ACHN (cell line): Measurements from ENCODE around the gene INF2.

Experiments used
- DNase-seq: peaks from one replicate; pipeline ENCODE4 v3.0.0-alpha.2; 2015
- in situ Hi-C: cut with HindIII; loops from 2 replicates; pipeline ENCODE4 v1.10.0; 2017; ENCODE audit warnings: low sequenced_read_pairs, low pct_ligation_motif_present, low pct_unique_long_range_greater_than_20kb

Gene INF2

DNA sequence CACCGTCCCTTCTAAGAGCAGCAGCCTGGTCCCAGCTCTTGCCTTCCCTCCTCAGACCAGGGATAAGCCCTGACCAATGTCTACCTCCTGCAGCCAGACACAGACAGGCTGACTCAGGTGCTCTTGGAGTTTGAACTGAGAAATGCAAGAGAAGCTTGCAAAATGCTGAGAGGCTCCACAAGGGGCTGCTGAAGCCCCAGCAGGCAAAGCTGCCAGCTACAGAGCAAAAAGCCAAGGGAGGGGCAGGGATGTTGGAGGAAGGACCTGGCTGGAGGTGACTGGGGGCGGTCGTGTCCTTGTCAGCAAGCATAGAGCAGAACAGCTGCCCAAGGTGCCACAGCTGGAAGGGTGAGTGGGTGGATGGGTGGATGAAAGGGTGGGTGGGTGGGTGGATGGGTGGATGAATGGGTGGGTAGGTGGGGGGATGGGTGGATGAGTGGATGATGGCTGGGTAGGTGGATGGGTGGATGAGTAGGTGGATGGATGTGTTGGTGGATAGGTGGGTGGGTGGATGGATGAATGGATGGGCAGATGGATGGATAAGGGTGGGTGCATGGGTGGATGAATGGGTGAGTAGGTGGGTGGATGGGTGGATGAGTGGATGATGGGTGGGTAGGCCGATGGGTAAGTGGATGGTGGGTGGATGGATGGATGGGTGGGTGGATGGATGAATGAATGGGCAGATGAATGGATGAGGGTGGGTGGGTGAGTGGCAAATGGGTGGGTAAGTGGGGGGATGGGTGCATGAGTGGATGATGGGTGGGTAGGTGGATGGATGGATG, 4.0 kb upstream of the INF2 start:
- in situ Hi-C loops = no loop called here
- no peak for DNase-seq

DNA sequence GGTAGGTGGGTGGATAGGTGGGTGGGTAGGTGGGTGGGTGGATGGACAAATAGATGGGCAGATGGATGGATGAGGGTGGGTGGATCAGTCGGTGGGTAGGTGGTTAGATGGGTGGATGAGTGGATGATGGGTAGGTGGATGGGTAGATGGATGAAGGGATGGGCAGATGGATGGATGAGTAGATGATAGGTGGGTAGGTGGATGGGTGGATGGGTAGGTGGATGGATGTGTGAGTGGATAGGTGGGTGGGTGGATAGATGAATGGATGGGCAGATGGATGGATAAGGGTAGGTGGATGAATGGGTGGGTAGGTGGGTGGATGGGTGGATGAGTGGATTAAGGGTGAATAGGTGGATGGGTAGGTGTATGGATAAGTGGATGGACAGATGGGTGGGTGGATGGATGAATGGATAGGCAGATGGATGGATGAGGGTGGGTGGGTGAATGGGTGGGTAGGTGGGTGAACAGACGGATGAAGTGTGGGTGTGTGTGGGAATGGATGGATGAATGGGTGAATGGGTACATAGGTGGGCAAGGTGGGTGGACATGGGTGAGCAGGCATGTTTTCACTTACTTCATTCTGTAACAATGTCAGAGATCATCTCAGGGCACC, 3.3 kb upstream of the INF2 start:
- DNase-seq = no peak
- in situ Hi-C loops = no loop called here

DNA sequence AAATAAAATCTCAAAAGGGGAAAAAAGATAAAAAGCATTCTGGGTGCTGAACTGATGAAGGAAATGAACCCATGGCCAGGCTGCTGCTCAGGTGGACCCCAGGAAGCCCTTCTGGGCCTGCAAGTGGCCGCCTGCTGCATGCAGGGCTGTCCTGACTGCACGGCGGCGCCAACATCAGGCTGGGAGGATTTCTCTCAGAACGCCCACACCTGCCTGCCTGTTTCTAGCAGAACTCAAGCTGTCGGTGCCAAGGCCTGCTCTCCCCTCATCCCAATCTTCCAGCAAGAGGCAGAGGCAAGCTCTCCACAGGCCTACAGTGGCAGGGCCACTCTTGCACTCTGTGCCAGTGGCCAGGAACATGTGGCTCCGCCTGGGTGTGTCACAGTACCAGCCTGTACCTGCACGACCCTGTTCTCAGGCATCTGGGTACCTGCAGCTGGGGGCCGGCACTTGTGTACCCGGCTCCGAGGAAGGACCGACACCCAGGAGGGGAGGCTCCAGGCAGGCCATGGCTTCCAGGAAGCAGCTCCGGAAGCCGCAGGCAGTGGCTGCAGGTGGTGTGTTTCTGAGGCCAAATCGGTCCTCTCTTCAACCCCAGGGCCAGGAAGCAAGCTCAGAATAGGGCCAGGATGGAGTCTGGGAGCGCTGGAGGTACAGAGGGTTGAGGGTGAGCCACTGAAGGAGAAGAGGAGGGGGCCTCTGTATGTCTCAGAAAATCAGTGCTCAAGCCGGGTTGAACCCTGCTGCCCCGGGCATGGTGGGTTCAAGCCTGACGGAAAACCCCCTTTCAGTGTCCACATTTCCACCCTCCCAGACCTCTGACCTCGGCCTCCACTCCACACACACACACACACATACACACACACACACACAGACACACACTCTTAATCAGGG, 2.5 kb upstream of the INF2 start:
- DNase-seq = no peak
- in situ Hi-C loops = no loop called here

DNA sequence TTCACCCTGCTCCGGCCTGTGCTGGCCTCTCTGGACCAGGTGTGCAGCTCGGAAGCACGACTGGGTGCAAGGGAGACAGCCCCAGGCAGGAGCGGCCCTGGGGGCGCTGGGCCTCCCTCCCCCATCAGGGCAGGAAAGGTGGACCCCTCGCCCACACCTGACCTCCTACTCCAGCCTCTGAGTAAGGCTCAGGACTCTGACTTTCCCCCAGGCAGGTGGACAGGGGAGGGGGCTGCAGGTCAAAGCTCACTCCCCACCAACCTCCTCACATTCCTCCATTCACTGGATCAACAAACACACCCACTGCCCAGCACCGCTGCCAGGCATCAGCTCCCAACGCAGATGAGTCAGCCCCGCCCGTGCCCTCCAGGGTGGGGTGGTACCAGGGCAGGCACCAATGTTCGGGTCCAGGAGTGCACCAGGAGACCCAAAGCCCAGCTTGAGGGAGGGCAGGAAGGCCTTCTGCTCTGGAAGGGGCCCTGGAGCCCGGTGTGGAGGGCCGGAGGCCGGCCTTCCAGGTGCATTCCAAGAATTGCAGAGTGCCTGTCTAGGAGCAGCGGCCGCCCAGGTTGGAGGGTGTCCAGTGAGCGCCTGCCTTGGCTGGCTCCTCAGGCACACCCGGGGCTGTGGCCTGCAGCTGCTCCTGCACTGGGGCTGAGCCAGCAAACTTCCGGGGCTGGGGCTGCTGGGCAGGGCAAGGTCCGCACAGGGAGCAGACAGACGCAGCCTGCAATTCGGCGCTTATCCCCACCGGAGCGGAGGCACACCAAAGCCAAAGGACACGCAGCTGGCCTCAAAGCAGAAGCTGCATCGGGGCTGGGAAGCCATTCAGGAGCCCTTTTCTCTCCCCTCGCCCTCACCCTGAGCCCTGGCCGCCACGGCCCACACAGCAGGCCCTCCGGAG, 1.6 kb upstream of the INF2 start:
- peak; percentile 85 for DNase-seq
- in situ Hi-C loops = no loop called here

DNA sequence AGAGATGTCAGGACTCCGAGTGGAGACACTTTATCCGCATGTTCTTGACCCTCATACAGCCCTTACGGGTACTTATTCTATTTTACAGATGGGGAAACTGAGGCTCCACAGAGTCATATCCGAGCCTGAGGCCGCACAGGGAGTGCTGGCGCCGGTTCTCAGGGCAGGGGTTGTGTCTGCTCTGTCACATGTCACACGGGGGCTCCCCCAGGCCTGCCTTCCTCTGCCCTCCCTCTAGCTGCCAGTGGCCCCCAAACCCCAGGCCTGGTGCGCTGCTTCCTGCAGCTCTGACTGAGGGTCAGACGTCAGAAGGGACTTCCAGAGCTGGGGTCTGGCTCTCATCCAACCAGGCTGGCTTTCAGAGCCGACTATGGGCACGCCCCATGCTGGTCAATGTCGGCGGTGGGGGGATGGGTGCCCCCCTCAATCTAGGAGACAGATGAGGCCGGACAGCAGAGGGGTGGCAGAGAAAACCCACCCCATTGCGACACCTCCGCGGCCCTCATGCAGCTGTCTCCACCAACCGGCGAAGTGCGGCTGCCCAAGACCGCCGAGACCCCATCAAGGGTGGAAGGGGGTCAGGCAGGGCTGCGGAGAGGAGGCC, 811 bp upstream of the INF2 start:
- in situ Hi-C loops = no loop called here
- DNase-seq = peak; percentile 45

DNA sequence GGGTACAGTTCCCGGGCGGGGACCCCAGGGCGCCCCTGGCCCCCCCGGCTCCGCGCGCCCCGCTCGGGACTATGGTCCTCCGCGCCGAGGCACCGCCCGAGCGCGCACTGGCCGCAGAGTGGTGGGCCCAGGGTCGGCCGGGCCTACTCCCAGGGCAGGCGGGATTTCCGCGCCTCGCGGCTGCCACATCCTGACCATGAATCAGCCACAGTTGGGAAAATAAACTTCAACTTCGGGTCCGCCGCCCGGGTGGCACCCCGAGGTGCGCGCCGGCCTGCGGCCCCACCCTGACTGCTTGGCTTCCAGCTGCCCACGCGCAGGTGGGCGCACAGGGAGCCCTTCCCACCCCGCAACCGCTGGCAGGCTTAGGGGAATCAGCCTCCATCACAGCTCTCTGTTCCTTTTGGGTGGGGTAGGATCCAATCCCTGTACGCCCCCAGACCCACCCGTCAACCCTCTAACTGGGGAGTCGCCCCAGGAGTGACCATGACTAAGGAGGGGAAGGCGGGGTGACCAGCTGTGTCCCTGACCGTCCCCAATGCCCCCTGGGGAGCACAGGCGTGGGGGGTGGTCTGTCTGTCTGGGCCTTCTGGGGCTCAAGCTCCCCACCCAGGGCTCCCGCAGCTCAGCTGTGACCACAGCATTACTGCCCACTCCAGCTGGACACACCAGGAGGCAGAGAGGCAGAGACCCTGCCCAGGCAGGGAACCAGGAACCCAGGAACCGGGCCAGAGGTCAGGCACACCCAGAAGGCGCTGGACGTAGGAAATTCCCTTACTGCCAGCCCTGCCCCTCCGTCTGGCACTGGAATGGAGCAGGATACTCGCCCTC, 678 bp downstream of the INF2 start:
- in situ Hi-C loops = no loop called here
- DNase-seq = peak; percentile 18

DNA sequence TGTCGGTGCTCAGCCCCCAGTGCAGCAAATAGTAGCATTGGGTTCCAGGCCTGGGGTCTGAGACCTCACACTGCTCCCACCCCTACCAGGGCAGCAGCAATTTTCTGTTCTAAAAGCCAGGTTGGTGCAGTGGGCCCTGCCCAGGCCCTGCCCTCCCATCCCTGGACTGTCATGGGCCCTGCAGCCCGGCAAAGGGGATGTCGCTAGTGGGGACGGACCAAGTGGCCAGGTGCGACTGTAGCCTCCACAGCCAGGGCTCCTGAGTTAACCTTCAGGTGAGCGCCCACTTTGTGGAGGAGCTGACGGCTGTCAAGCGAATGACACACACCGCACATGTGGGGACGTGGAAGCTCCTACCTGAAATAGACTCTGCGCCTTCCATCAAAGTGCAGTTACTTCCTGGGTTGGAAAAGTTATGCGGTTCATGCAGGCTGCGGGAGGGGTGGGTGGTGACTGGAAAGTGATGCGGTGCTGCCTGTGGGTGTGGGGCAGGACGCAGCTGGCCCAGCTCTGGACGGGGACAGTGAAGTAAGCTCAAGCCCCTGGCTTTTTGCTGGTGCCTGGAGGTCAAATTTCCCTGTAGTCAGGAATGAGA, 1.5 kb downstream of the INF2 start:
- in situ Hi-C loops = no loop called here
- DNase-seq = no peak

DNA sequence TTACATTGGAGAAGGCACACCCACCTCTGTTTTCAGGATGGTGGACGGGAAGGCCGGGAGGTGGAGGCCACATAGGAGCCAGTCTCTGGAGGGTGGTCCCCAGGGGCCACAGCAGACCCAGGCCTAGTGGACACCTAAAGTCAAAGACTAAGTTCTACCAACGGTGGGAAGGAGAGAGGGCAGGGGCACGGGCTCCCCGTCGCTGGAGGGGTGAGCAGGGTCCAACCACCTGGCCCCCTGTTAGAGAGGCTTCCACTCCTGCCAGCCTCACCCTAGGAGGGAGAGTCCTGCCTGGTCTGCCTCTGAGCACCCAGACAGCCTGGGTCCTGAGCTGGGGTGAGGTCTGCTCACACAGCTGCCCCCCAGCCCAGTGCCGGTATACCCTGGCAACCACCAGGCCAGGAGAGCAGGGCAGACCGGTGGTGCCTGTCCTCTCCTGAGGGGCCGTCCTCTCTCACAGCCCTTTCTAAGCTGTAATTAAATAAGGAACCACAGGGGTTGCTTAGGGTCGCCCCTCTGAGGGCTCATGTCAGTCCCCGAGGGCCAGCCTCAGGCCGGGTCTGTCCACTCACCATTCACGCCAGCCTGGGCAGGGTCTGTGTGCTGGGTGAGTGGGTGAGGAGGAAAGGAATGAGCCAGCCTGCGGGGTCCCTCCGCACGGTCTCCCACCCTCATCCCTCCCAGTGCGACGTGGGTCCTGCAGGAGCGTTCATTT, 2.3 kb downstream of the INF2 start:
- in situ Hi-C loops = no loop called here
- no peak for DNase-seq

DNA sequence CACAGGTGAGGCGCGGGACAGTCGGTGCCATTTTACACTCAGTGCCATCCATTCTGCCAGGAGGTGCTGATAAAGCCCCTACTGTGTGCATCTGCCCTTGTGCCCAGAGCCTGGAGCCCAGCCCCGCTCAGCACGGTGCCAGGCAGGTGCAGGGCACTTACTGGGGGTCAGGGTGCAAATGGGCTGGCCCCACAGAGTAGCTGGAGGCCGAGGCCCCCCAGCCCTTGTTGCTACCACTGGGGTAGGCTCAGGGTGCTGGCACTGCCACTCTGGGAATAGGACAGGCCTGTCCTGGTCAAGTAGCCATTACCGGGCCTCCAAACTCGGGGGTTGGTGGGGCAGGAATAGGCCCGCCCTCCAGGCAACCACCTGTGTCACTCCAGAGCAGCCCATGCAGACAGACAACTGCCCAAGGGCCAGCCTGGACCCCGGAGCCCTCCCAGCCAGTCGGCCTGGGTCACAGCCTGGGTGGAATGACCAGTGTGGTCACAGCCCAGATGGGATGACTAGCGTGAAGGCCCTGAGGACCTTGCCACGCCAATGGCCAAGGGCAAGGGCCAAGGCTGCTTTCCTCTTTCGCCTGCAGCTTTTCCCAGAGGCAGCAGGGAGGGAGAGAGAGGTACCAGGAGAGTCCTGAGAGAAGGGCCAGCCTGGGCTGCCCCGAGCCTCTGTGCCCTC, 3.0 kb downstream of the INF2 start:
- in situ Hi-C loops = no loop called here
- DNase-seq = no peak

DNA sequence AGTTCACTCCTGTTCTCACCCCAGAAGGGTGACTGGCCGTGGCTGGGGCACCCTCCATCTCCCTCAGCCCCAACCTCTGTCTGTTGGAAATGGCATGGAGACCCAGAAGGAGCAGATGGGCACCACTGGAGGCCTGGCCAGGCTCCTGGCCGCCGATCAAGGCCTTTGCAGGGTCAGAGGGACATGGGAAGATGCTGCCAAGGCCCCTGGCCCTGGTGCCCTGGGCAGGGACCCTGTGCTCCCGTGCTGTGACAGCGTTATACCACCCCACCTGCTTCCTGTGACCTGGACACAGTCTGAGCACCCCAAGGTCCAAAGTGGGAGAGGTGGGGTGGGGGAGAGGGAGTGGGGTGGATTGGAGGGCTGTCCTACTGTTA, 3.5 kb downstream of the INF2 start:
- no peak for DNase-seq
- in situ Hi-C loops = no loop called here

DNA sequence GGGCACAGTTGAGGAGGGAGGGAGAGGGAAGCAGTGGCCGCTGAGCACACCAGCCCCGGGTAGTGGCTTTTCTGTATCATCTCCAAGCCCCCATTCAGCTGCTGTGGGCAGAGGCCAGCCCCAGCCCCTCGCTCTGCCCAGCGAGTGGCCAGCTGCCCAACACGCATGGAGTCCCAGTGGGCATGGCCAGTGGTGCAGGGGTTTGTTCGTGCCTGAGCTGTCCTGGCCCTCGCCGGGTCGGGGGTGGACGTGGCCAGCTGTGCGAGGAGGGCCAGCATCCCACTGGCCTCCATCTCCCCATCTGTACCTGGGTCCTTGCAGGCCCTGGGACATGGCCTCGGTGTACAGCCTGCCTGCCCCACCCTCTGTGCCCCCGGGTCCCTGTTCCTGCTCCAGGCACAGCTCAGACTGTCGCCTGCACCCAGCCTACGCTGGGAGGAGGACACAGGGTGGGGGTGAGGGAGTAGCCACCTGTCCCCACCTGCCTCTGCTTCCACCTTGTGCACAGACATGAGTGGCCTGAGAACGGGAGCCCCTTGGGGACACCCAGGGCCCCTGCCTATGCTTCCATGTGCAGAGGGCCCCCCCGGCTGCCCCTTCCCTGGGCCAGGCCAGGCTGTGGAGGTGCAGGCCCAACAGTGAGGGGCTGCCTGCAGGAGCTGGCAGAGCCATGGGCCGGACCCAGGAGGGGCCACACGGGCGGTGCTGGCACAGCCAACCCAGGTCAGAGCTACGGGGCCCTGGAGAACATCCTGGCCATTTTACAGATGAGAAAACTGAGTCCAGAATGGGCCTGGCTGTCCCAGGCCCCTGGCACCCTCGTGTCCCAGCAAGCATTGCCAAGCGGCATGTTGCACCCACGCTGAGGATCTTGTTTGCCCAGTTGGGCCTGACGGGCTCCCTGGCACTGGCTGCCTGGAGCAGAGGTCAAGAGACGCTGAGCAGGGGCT, 4.3 kb downstream of the INF2 start:
- no peak for DNase-seq
- in situ Hi-C loops = no loop called here

DNA sequence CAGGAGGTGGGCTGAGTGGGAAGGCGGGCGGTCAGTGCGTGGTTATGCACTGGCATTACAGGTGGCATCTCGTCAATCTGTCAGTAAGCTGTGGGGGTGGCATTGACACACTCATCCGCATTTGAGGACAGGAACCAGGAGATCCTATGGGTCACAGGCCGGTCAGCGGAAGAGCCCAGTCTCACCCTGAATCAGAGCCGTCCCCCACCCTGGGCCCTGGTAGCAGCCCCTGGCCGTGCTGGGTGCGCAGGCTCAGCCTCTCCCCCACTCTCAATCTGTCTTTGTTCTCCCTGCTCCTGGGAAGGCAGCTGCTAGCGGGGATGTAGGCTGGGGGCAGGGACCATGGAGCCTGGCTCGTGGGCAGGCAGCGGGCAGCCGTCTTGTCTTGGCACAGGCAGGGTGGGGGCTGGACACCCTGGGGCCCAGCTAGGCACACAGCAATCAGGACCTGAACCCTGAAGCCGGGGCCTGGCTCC, 5.1 kb downstream of the INF2 start:
- in situ Hi-C loops = no loop called here
- DNase-seq = no peak

DNA sequence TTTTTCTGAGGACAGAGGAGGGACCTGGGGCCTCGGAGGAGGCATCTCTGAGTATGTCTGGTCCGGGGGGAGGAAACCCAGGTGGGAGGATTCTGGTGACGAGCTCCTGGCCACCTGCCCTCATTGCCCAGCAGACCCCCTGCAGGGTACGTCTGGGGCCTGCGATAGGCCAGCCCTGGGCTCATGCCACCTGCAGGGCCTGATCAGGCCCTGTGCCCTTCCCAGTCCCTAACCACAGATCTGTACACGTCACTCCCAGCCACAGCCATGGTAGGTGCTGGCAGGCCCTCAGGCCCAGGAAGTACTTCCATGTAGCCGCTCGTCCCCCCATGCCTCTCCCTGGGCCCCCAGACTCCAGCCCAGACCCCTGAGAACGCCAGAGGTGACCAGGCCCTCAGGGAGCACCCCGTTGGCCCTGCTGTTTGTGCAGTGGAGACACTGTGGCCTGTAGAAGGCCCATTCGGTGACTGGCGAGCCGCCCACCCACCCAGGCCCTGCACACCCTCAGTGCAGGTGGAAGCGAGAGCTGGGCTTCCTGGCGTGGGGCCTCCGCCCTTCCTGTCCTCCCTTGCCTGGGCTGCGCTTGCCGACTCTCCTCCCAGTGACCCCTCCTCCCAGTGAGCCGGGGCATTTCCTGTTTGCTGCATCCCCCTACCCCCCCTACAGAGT, 5.7 kb downstream of the INF2 start:
- no peak for DNase-seq
- in situ Hi-C loops = no loop called here

DNA sequence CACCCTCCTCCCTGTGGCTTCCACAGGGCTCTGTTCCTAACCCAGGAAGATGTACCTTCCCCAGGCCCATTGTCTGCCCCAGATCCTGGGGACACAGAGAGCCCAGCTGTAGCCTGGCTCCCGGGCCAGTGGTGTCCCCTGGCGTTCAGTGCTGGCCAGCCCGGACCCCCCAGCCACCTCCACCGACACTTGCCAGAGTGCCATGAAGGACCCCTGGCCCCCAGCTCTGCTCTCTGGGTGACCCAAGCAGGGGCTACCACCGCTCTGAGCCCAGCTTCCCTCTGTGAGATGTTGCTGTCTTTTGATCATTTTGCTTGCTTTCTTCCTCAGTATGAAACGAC, 6.2 kb downstream of the INF2 start:
- in situ Hi-C loops = no loop called here
- DNase-seq = no peak
